Measurements from ENCODE around the gene SESN2.

- no peak for TF ChIP-seq CTCF (IDR thresholded peaks at IDR 0.05)
- no peak for TF ChIP-seq POLR2A (IDR thresholded peaks at IDR 0.05; ENCODE audit: low read depth)
- TF ChIP-seq POLR2AphosphoS5 (IDR thresholded peaks at IDR 0.05), result no peak
- no peak for TF ChIP-seq EP300 (IDR thresholded peaks at IDR 0.05)
Measured at GRCh38 chr1:28240024-28240423, 19.3 kb upstream of the SESN2 start.

All from esophagus muscularis mucosa (tissue), 4 donors.